Neural progenitor cell (in vitro differentiated cells): ENCODE measurements around the gene ARHGAP26.

Experiments
- EZH2 ChIP-seq: fragments of 200-600 bp; sonication (generic); IDR thresholded peaks from 2 replicates; pipeline ENCODE4 v1.6.1; 2017; ENCODE audit warnings: antibody characterized with exemption, mild to moderate bottlenecking, moderate library complexity
- TF ChIP-seq, protein P1 (sequence below): fragments of 200-600 bp; sonication (generic); IDR thresholded peaks from 2 replicates; pipeline ENCODE4 v1.5.1; 2017; ENCODE audit warnings: antibody characterized with exemption, mild to moderate bottlenecking

DNA sequence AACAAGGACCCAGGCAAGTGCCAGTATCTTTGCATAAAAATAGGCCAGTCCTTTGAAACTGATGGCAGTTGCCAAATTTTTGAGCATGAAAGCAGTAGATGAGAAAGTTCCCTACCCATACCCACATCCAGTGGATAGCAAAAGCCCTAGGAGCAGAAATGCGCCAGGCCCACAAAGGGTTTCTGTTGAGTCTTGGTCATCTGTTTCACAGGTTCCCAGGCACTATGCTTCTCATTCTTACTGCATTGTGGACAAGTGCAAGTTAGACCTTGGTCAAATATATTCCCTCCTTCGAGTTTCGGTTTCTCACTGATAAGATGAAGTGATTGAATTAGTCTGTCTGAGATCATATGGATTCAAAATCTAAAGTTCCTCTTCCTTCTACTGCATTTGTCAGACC lies 481.0 kb downstream of the ARHGAP26 start:
- TF ChIP-seq, protein P1, sequence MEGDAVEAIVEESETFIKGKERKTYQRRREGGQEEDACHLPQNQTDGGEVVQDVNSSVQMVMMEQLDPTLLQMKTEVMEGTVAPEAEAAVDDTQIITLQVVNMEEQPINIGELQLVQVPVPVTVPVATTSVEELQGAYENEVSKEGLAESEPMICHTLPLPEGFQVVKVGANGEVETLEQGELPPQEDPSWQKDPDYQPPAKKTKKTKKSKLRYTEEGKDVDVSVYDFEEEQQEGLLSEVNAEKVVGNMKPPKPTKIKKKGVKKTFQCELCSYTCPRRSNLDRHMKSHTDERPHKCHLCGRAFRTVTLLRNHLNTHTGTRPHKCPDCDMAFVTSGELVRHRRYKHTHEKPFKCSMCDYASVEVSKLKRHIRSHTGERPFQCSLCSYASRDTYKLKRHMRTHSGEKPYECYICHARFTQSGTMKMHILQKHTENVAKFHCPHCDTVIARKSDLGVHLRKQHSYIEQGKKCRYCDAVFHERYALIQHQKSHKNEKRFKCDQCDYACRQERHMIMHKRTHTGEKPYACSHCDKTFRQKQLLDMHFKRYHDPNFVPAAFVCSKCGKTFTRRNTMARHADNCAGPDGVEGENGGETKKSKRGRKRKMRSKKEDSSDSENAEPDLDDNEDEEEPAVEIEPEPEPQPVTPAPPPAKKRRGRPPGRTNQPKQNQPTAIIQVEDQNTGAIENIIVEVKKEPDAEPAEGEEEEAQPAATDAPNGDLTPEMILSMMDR = no peak
- TF ChIP-seq EZH2 = no peak
